ENCODE results near the gene PIK3C2B. TPM values are rescaled to one million over a fixed set of nuclear protein-coding genes. Genes with fewer than 3 reads are reported as not detected.
A peak's percentile ranks its signal among the peaks of the same experiment; 100 is the strongest.

The PIK3C2B gene
- total and polyA plus RNA-seq, 2 donors from 2014 or later, result 2.5 to 36.4 TPM

DNA sequence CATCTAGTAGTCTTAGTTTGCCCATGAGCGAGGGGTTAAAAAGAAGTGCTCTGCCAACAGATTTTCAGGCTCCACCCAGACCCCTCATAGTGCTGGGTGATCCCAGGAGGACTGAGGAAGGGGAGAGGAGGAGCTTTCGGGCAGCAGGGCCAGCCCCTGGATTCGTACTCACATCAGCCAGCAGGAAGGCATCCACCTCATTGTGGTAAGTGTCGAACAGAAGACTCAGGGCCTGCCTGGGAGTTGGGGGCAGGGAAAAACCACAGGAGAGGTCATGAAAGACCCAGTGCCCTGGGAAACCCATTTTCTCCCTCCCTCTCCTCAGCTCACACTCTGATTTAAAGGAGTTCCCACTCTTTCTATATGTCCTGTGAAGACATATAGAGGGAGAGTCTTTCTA lies 34.9 kb downstream of the PIK3C2B start:
- peaks cover 0 to 27% (median 5%) of the 10 kb centered on the region in 3 donors for H3K4me1 ChIP-seq (ENCODE audit: control insufficient read depth in 2 of 3, insufficient read depth in 2 of 3, low read depth in 1 of 3, low read length in 3 of 3)
- FAIRE-seq (no peak), DNase-seq (no peak)
- no peak overlapping the region for H3K4me3 ChIP-seq (ENCODE audit: low read length in 3 of 3)
- H3K9ac ChIP-seq (ENCODE audit: low read length in 3 of 3), result no peak overlapping the region
- TF ChIP-seq, protein P1, sequence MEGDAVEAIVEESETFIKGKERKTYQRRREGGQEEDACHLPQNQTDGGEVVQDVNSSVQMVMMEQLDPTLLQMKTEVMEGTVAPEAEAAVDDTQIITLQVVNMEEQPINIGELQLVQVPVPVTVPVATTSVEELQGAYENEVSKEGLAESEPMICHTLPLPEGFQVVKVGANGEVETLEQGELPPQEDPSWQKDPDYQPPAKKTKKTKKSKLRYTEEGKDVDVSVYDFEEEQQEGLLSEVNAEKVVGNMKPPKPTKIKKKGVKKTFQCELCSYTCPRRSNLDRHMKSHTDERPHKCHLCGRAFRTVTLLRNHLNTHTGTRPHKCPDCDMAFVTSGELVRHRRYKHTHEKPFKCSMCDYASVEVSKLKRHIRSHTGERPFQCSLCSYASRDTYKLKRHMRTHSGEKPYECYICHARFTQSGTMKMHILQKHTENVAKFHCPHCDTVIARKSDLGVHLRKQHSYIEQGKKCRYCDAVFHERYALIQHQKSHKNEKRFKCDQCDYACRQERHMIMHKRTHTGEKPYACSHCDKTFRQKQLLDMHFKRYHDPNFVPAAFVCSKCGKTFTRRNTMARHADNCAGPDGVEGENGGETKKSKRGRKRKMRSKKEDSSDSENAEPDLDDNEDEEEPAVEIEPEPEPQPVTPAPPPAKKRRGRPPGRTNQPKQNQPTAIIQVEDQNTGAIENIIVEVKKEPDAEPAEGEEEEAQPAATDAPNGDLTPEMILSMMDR (IDR thresholded peaks at IDR 0.05; ENCODE audit: borderline replicate concordance, extremely low read depth, insufficient read depth), result no peak
- H3K27ac ChIP-seq (ENCODE audit: low read depth in 2 of 2, low read length in 2 of 2), result peak overlapping the region in 1 of 2 donors; percentile 35
- H3K27me3 ChIP-seq (ENCODE audit: control insufficient read depth, insufficient read depth, low read length), result no peaks in the 10 kb centered on the region
- peaks cover 0 to 14% (median 7%) of the 10 kb centered on the region in 3 donors for H3K36me3 ChIP-seq (ENCODE audit: control insufficient read depth in 2 of 3, insufficient read depth in 3 of 3, low read length in 3 of 3)
- intact Hi-C loops (cut with DNase I), result no loop called here
- no peaks in the 10 kb centered on the region for H3K9me3 ChIP-seq (ENCODE audit: control insufficient read depth in 2 of 3, insufficient read depth in 1 of 3, low read length in 3 of 3)

DNA sequence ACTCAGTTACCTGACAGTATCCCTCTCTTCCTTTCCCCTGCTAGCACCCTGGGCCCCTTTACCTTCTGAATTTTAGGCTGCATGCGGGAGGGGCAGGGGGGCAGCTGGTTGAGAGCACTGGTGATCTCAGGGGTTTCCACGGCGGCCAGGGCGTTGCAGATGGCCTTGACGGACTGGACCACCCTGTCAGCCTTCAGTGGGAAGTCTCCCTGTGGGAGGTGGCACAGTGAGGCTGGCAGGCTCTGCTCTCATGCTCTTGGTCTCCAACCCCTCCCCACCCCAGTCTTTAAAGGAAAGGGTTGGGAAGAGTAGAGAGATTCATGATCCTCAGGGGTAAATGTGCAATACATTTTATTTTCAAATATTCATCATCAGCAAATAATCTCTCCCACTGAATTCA lies 36.9 kb downstream of the PIK3C2B start:
- no peak overlapping the region for H3K9ac ChIP-seq (ENCODE audit: low read length in 3 of 3)
- FAIRE-seq (no peak), DNase-seq (no peak)
- H3K27me3 ChIP-seq (ENCODE audit: control insufficient read depth, insufficient read depth, low read length), result no peaks in the 10 kb centered on the region
- H3K9me3 ChIP-seq (ENCODE audit: control insufficient read depth in 2 of 3, insufficient read depth in 1 of 3, low read length in 3 of 3), result no peaks in the 10 kb centered on the region
- intact Hi-C loops (cut with DNase I), result no loop called here
- H3K4me3 ChIP-seq (ENCODE audit: low read length in 3 of 3), result no peak overlapping the region
- peaks cover 0 to 14% (median 5%) of the 10 kb centered on the region in 3 donors for H3K36me3 ChIP-seq (ENCODE audit: control insufficient read depth in 2 of 3, insufficient read depth in 3 of 3, low read length in 3 of 3)
- no peak overlapping the region for H3K27ac ChIP-seq (ENCODE audit: low read depth in 2 of 2, low read length in 2 of 2)
- TF ChIP-seq, protein P1 (IDR thresholded peaks at IDR 0.05; ENCODE audit: borderline replicate concordance, extremely low read depth, insufficient read depth), result no peak
- peaks cover 0 to 12% (median 0%) of the 10 kb centered on the region in 3 donors for H3K4me1 ChIP-seq (ENCODE audit: control insufficient read depth in 2 of 3, insufficient read depth in 2 of 3, low read depth in 1 of 3, low read length in 3 of 3)

DNA sequence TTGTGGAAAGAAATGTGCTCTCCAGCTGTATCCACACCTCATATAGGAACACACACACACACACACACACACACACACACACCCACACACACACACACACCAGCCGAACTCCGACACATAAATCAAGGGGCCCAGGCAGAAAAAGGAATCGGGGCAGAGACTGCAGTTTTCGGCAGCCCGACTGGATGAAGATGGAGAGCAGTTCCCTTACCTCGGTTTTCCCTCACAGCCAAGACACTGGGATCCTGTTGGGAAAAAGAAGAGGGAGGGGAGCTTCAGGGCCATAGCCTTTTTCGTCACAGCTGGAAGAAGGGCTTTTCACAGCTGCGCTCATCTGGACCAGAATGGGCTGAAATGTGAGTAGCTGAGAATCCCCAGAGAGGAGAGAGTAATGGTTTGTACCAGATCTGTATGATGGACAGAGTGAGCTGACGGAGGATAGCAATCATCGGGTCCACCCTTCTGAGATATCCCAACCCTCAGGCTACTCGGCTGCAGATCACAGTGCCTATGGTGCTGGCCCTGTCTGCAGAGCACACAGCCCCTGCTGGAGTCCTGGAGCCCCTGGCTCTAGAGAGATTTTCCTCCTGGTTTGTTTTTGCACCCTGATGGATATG lies 37.7 kb downstream of the PIK3C2B start:
- Histone ChIP-seq H3K27me3 (ENCODE audit: control insufficient read depth, insufficient read depth, low read length) (no peaks in the 10 kb centered on the region), H3K36me3 (ENCODE audit: control insufficient read depth in 2 of 3, insufficient read depth in 3 of 3, low read length in 3 of 3) (peaks cover 0 to 14% (median 5%) of the 10 kb centered on the region in 3 donors), H3K9me3 (ENCODE audit: control insufficient read depth in 2 of 3, insufficient read depth in 1 of 3, low read length in 3 of 3) (no peaks in the 10 kb centered on the region), H3K4me3 (ENCODE audit: low read length in 3 of 3) (no peak overlapping the region), H3K4me1 (ENCODE audit: control insufficient read depth in 2 of 3, insufficient read depth in 2 of 3, low read depth in 1 of 3, low read length in 3 of 3) (peaks cover 0 to 6% (median 0%) of the 10 kb centered on the region in 3 donors), H3K9ac (ENCODE audit: low read length in 3 of 3) (no peak overlapping the region), H3K27ac (ENCODE audit: low read depth in 2 of 2, low read length in 2 of 2) (no peak overlapping the region)
- FAIRE-seq (no peak), DNase-seq (peak in 4 of 5 donors; percentile 72 to 86 (median 84))
- TF ChIP-seq, protein P1 (IDR thresholded peaks at IDR 0.05; ENCODE audit: borderline replicate concordance, extremely low read depth, insufficient read depth), result no peak
- intact Hi-C loops (cut with DNase I), result no loop called here

DNA sequence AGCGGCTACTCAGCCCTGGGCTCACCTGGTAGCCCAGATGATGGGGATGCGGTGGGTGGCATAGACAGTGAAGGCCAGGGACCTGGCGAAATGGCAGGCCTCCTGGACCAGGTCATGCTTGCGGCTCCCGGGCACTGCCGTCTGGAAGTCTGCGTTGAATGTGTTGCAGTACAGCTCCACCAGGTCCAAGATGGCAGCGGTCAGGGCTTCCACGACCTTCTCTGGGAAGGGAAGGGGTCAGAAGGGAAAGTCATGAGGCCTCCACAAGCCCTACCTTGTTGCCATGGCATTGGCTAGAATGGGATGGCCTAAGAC lies 38.8 kb downstream of the PIK3C2B start:
- peaks cover 0 to 9% (median 6%) of the 10 kb centered on the region in 3 donors for H3K4me1 ChIP-seq (ENCODE audit: control insufficient read depth in 2 of 3, insufficient read depth in 2 of 3, low read depth in 1 of 3, low read length in 3 of 3)
- intact Hi-C loops (cut with DNase I), result no loop called here
- FAIRE-seq (no peak), DNase-seq (no peak)
- H3K27me3 ChIP-seq (ENCODE audit: control insufficient read depth, insufficient read depth, low read length), result no peaks in the 10 kb centered on the region
- no peak overlapping the region for H3K4me3 ChIP-seq (ENCODE audit: low read length in 3 of 3)
- H3K27ac ChIP-seq (ENCODE audit: low read depth in 2 of 2, low read length in 2 of 2), result no peak overlapping the region
- peaks cover 0 to 20% (median 5%) of the 10 kb centered on the region in 3 donors for H3K36me3 ChIP-seq (ENCODE audit: control insufficient read depth in 2 of 3, insufficient read depth in 3 of 3, low read length in 3 of 3)
- H3K9me3 ChIP-seq (ENCODE audit: control insufficient read depth in 2 of 3, insufficient read depth in 1 of 3, low read length in 3 of 3), result no peaks in the 10 kb centered on the region
- H3K9ac ChIP-seq (ENCODE audit: low read length in 3 of 3), result no peak overlapping the region
- TF ChIP-seq, protein P1 (IDR thresholded peaks at IDR 0.05; ENCODE audit: borderline replicate concordance, extremely low read depth, insufficient read depth), result no peak
